ENCODE results near the gene FAM47A. TPM values are rescaled to one million over a fixed set of nuclear protein-coding genes. Genes with fewer than 3 reads are reported as not detected.

Gene FAM47A
- total RNA-seq, result not detected

DNA sequence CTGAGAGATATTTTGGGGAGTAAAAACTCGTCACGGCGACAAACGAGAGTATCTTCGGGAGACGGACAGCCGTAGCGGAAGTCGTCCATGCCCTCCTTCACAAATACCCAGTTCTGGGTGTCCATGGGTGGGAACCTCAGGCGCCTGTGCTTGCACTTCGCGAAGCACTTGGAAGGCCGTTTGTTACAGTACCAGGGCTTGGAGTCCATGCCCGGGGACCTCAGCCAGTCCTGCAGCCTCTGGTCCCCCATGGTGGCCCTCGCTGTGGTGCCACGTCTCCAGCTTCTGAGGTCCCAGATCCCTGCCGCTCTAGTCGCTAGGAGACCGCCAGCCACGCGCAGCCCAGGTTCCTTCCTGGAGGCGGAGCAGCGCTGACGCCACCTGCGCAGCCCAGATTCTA, at the start of gene FAM47A:
FAM47A (minus strand) TSS at position 287 of the 400 bp plus-strand sequence; CDS start at position 251, 36 bp downstream.
- DNase-seq, result no peak

- no peak for DNase-seq
These were observed 15.2 kb upstream of the FAM47A start for GRCh38 chrX:34147345-34147744.

GRCh38 chrX:34146906-34147305, 14.8 kb upstream of the FAM47A start:
- DNase-seq, result no peak

- DNase-seq, result no peak
These were observed 12.1 kb upstream of the FAM47A start for GRCh38 chrX:34144246-34144645.

GRCh38 chrX:34140816-34141215, 8.7 kb upstream of the FAM47A start:
- DNase-seq, result no peak

GRCh38 chrX:34130980-34131744, 952 bp downstream of the FAM47A start:
- DNase-seq, result no peak

DNA sequence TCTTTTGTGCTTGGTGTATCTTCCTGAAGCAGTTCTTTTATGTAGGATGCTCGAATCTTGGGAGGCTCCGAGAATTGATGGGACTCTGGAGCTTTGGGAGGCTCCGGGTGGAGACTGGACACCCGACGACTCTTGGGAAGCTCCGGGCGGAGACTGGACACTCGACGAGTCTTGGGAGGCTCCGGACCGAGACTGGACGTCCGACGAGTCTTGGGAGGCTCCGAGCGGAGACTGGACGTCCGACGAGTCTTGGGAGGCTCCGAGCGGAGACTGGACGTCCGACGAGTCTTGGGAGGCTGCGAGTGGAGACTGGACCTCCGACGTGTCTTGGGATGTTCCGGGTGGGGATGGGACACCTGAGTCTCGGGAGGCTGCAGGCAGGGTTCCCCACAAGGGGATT, 1.6 kb downstream of the FAM47A start:
- DNase-seq, result no peak

DNA sequence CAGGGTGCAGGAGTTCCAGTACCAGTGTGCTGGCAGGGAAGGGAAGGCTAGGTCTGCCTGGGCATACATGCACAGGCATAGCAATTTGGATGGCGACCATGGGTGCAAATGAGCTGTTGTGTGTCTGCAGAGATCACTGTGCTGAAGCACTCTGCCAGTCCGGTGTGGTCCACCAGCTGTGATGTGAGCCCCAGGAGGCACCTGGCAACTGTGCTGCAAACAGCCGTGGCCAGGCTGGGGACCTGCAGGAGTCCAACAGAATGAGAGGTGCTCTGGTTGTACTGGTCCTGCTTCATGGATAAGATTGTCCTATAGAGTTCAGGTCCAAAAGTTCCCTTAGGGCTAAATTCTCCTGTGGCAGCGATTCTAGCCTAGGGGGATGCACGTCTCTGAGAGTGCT, 6.1 kb downstream of the FAM47A start:
- DNase-seq, result no peak

DNA sequence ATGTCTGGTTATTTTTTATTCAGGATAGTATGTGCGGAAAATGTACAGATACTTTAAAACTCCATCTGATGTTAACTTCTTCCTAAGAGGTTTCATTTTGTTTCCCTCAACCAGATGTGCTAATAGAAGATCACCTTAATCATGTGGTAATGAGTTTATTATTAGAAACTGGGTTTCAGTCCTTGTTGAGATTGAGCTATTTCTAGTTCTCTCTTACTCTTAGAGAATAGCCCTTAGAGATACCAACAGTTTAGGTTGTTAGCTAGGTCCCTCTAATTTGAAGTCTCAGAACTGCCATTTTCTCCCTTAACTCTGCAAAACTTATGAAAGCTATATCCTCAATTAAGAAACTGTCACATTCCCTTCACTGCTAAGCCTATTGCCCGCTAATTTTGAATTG, 13.0 kb downstream of the FAM47A start:
- no peak for DNase-seq

DNA sequence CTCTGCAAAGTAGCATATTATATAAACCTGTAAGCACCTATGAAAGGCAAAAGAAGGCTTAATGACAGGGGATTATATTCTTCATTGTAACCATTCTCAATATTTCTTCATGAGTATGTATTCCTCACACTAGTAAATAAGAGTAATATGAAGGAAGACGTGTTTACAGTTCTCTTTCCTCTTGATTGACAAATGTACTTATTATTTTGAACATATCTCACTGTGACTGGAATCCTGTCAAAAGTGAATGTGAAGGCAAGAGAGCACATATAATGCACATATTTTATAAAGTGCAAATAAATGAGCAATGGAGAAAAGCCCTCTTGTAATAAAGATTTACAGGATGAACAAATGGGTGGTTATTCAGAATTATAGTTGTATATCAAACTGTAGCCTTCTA, 19.7 kb downstream of the FAM47A start:
- DNase-seq, result no peak

Measured in occipital lobe (tissue), 2 donors.